T-cell (primary cell): ENCODE data around the gene AGAP1. TPM values are rescaled to one million over a fixed set of nuclear protein-coding genes. Genes with fewer than 3 reads are reported as not detected.

Source experiments
- ATAC-seq, 4 experiments: fragments of 200-7000 bp in 3 of 4; fragments of 150-1000 bp in 1 of 4; cut with Tn5 transposase; replicated peaks in 1 of 4; 1 replicate in 3 of 4; 2 replicates in 1 of 4; pipeline ENCODE4 v1.10.0; 2021; ENCODE audit warnings: moderate library complexity in 3 of 4, mild to moderate bottlenecking in 2 of 4, moderate number of reproducible peaks in 1 of 4
- CTCF ChIA-PET, 2 donors: fragments of 300-600 bp; sonication (Branson Sonifier 250); formaldehyde crosslinking; loops; one replicate each; lab custom pipeline; 2022; ENCODE audit warnings: antibody characterized with exemption in 2 of 2; lab: Charles Lee
- POLR2A ChIA-PET, 2 donors: fragments of 300-600 bp; sonication (Branson Sonifier 250); formaldehyde crosslinking; loops; one replicate each; lab custom pipeline; 2022; ENCODE audit warnings: antibody characterized with exemption in 2 of 2; lab: Charles Lee
- DNase-seq, 35 experiments: peaks; one replicate each; pipeline versions ENCODE4 v3.0.0 to v3.0.0-alpha.2; 2013 to 2023
- H3K27ac ChIP-seq: one replicate; pipeline ENCODE4 v1.5.1; 2013; ENCODE audit warnings: low read length
- H3K27me3 ChIP-seq, 2 experiments: replicated peaks in 1 of 2; 1 replicate in 1 of 2; 2 replicates in 1 of 2; pipeline versions ENCODE4 v1.6.1 to v1.7.0; 2013; ENCODE audit warnings: low read length in 1 of 2, mixed read lengths in 1 of 2; ENCODE audit not compliant: control insufficient read depth in 2 of 2, insufficient read depth in 2 of 2; ENCODE audit errors: extremely low read depth in 1 of 2
- H3K36me3 ChIP-seq, 2 donors: 1 replicate in 1 of 2; 2 replicates in 1 of 2; pipeline versions ENCODE4 v1.6.1 to v1.7.0; 2013; ENCODE audit warnings: low read length in 1 of 2; ENCODE audit not compliant: control insufficient read depth in 2 of 2, insufficient read depth in 1 of 2; ENCODE audit errors: extremely low read depth in 1 of 2
- H3K4me1 ChIP-seq, 2 experiments: 1 replicate in 1 of 2; 2 replicates in 1 of 2; pipeline versions ENCODE4 v1.6.1 to v1.7.0; 2013; ENCODE audit warnings: low read length in 2 of 2, mixed read lengths in 1 of 2; ENCODE audit not compliant: insufficient read depth in 2 of 2, control insufficient read depth in 1 of 2; ENCODE audit errors: extremely low read depth in 1 of 2
- H3K4me3 ChIP-seq, 2 donors: 1 replicate in 1 of 2; 2 replicates in 1 of 2; pipeline versions ENCODE4 v1.5.1 to v1.7.0; 2013; ENCODE audit warnings: mild to moderate bottlenecking in 2 of 2, low read length in 1 of 2, moderate library complexity in 1 of 2; ENCODE audit not compliant: control insufficient read depth in 1 of 2; ENCODE audit errors: extremely low read depth in 1 of 2
- H3K9me3 ChIP-seq: 2 replicates; pipeline ENCODE4 v1.7.0; 2013
- H3K27ac Mint-ChIP-seq, 2 donors: one replicate each; pipeline ENCODE4 v1.8.0; 2020 to 2021; ENCODE audit warnings: mild to moderate bottlenecking in 2 of 2, mixed read lengths in 2 of 2
- H3K27me3 Mint-ChIP-seq, 2 donors: one replicate each; pipeline ENCODE4 v1.8.0; 2021 to 2022; ENCODE audit warnings: mixed read lengths in 2 of 2
- H3K36me3 Mint-ChIP-seq: one replicate; pipeline ENCODE4 v1.8.0; 2021; ENCODE audit warnings: mixed read lengths
- H3K4me1 Mint-ChIP-seq, 3 donors: one replicate each; pipeline ENCODE4 v1.8.0; 2020 to 2022; ENCODE audit warnings: mixed read lengths in 3 of 3, mild to moderate bottlenecking in 1 of 3
- H3K4me3 Mint-ChIP-seq, 3 donors: one replicate each; pipeline ENCODE4 v1.8.0; 2020 to 2022; ENCODE audit warnings: mild to moderate bottlenecking in 3 of 3, mixed read lengths in 3 of 3, moderate library complexity in 3 of 3
- H3K9me3 Mint-ChIP-seq, 3 donors: one replicate each; pipeline ENCODE4 v1.8.0; 2020 to 2022; ENCODE audit warnings: mixed read lengths in 3 of 3
- WGBS: methylation state at CpG from one replicate; pipeline ENCODE4 v1.1.5; 2013; ENCODE audit warnings: missing lambda C conversion rate; ENCODE audit not compliant: insufficient coverage; 5-methylcytosine and 5-hydroxymethylcytosine counted together
- total RNA-seq, 35 experiments: library from RNA in 6 of 35; stranded (reverse) in 6 of 35; fragments of 120-200 nt in 1 of 35; gene quantifications; one replicate each; pipeline versions ENCODE4 v1.2.1 to v1.2.4 and lab custom pipeline; 2013 to 2026

AGAP1 gene
- total RNA-seq, 5 donors from 2014 or later (not counting 1 experiment from before 2014, with no cell fraction given): 3.9 to 15.6 (median 5.2) TPM

- peaks cover 0 to 10% (median 7%) of the 10 kb centered on the region in 3 donors for H3K4me1 Mint-ChIP-seq
- peak overlapping the region in 1 of 2 donors; percentile 43 for H3K27ac Mint-ChIP-seq
- no peak for DNase-seq
- peaks cover 18 to 23% of the 10 kb centered on the region in 2 donors for H3K27me3 Mint-ChIP-seq
- no peak overlapping the region for H3K4me3 ChIP-seq
- no peak for ATAC-seq
- POLR2A ChIA-PET: no interaction called here
- H3K4me3 Mint-ChIP-seq: no peak overlapping the region
- no peaks in the 10 kb centered on the region for H3K36me3 Mint-ChIP-seq
- H3K36me3 ChIP-seq: no peaks in the 10 kb centered on the region
- H3K27ac ChIP-seq: no peak overlapping the region
- peaks cover 0 to 20% of the 10 kb centered on the region in 2 experiments for H3K27me3 ChIP-seq
- CTCF ChIA-PET: no interaction called here
- no peaks in the 10 kb centered on the region for H3K9me3 ChIP-seq
- 66% methylated on average over 10 of the region's 10 CpGs for WGBS
- H3K9me3 Mint-ChIP-seq: no peaks in the 10 kb centered on the region
- no peaks in the 10 kb centered on the region for H3K4me1 ChIP-seq
Observed at GRCh38 chr2:236051351-236051750, 557.5 kb downstream of the AGAP1 start.

DNA sequence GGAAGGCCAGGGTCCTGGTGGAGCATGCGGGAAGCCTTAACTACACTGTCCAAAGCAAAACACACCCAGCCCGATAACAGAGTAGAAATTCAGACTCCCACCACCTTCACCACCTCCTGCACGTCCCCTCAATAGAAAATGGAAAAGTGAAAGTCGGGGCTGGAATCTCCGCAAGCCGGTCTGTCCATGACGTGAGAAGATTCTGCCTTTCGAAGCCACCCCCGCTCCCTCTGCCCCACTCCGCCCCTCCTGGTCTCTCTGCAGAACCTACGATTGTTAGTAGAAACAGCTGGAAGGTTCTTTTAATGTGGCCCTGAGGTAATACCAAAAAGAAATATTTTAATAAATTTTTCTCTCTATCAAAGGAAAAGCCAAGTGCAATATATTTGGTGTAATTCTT, 558.0 kb downstream of the AGAP1 start:
- H3K36me3 ChIP-seq: no peaks in the 10 kb centered on the region
- H3K27me3 ChIP-seq: peaks cover 0 to 23% of the 10 kb centered on the region in 2 experiments
- WGBS: no CpG with 5 or more reads among the region's 11 CpGs
- DNase-seq (no peak), ATAC-seq (no peak)
- H3K27ac ChIP-seq: no peak overlapping the region
- H3K27me3 Mint-ChIP-seq: peaks cover 21 to 27% of the 10 kb centered on the region in 2 donors
- no peak overlapping the region for H3K4me3 ChIP-seq
- H3K4me1 ChIP-seq: no peaks in the 10 kb centered on the region
- ChIA-PET POLR2A (no interaction called here), CTCF (no interaction called here)
- H3K36me3 Mint-ChIP-seq: no peaks in the 10 kb centered on the region
- no peaks in the 10 kb centered on the region for H3K9me3 Mint-ChIP-seq
- H3K4me1 Mint-ChIP-seq: peaks cover 0 to 10% (median 7%) of the 10 kb centered on the region in 3 donors
- H3K27ac Mint-ChIP-seq: no peak overlapping the region
- H3K9me3 ChIP-seq: no peaks in the 10 kb centered on the region
- H3K4me3 Mint-ChIP-seq: no peak overlapping the region

- H3K27me3 Mint-ChIP-seq: peaks cover 22 to 28% of the 10 kb centered on the region in 2 donors
- ATAC-seq: no peak
- WGBS: 93% methylated on average over 12 of the region's 14 CpGs
Observed at GRCh38 chr2:236052206-236052605, 558.4 kb downstream of the AGAP1 start.

DNA sequence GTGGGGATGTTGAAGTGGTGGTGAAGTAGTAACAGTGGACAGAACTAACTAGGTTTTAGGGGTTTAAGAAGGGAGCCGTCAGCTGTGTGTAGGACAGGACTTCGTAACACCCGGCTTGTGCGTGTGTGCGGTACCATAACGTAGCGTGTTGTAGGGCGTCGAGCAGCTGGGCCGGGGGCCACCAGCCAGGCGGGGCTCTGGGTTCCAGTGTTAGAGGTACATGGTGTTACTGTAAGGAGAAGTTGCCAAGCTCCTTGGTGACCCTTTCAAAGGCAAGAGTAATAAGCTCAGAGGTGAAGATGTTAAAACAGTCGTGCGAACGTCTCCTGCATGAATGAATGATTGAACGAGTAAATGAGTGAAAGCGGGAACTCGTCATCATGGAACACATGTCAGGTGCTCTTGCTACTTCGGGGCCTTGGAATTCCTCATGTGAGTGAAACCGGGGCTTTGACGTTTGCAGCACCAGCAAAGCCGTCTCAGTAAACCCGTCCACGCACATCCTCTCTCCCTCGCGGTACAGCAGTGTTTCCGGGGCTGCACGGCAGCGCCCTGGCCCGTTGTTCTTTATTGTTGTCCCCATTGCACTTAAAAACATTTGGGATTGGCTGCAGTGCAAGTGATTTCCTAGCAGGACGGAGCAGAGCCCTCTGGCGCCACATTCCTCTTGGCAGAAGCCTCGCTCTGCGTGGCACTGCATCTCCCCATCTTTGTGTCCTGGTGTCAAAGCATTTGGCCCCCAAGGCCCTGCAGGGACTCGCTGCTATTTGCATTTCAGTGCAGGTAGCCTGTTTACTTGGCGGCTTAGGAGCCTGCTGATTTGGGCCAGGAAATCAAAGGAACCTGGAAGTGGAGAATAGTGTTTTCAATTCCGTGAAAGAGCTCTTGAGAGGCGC, 559.3 kb downstream of the AGAP1 start:
- 65% methylated on average over 37 of the region's 37 CpGs for WGBS
- H3K9me3 Mint-ChIP-seq: peaks cover 0 to 2% (median 0%) of the 10 kb centered on the region in 3 donors

More at GRCh38 chr2:236052206-236052605, 558.4 kb downstream of the AGAP1 start:
- Mint-ChIP-seq H3K36me3 (no peaks in the 10 kb centered on the region), H3K27ac (no peak overlapping the region), H3K4me1 (peaks cover 0 to 10% (median 7%) of the 10 kb centered on the region in 3 donors), H3K4me3 (no peak overlapping the region), H3K9me3 (no peaks in the 10 kb centered on the region)
- Histone ChIP-seq H3K36me3 (no peaks in the 10 kb centered on the region), H3K27me3 (peaks cover 0 to 23% of the 10 kb centered on the region in 2 experiments), H3K4me1 (no peaks in the 10 kb centered on the region), H3K4me3 (no peak overlapping the region), H3K9me3 (no peaks in the 10 kb centered on the region), H3K27ac (no peak overlapping the region)
- CTCF ChIA-PET: no interaction called here
- no peak for DNase-seq
- POLR2A ChIA-PET: no interaction called here

DNA sequence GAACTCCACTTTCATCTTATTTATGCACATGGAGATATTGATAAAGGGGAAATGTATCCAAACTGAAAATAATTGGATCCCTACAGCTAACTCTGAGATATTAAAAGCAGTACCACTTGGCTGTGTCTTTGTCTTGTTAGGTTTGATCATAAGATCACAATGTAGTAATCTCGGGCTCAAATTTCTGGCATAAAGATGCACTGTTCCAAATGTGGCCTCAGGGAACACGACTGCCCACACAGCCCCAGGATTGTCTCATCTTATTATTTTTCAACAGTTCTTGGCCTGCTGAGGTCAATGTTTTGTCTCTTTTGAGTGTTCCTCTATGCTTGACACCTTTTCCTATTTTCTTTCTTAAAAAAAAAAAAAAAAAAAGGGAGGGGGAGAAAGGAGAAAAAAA, 560.3 kb downstream of the AGAP1 start:
- ATAC-seq: no peak
- no peaks in the 10 kb centered on the region for H3K4me1 ChIP-seq
- H3K4me3 ChIP-seq: no peak overlapping the region
- Mint-ChIP-seq H3K9me3 (peaks cover 0 to 4% (median 0%) of the 10 kb centered on the region in 3 donors), H3K27ac (no peak overlapping the region), H3K27me3 (peaks cover 22 to 28% of the 10 kb centered on the region in 2 donors), H3K4me1 (peaks cover 0 to 7% (median 7%) of the 10 kb centered on the region in 3 donors), H3K36me3 (no peaks in the 10 kb centered on the region), H3K4me3 (no peak overlapping the region)
- no CpG with 5 or more reads among the region's 2 CpGs for WGBS
- H3K9me3 ChIP-seq: peaks cover 3% of the 10 kb centered on the region
- ChIA-PET CTCF (no interaction called here), POLR2A (no interaction called here)
- peaks cover 0 to 26% of the 10 kb centered on the region in 2 experiments for H3K27me3 ChIP-seq
- DNase-seq: no peak
- no peaks in the 10 kb centered on the region for H3K36me3 ChIP-seq
- no peak overlapping the region for H3K27ac ChIP-seq

More for the DNA sequence above, 559.3 kb downstream of the AGAP1 start:
- H3K9me3 ChIP-seq: peaks cover under 1% of the 10 kb centered on the region
- Mint-ChIP-seq H3K4me3 (no peak overlapping the region), H3K36me3 (no peaks in the 10 kb centered on the region), H3K27me3 (peaks cover 22 to 28% of the 10 kb centered on the region in 2 donors), H3K4me1 (peaks cover 0 to 10% (median 7%) of the 10 kb centered on the region in 3 donors), H3K27ac (no peak overlapping the region)
- peaks cover 0 to 26% of the 10 kb centered on the region in 2 experiments for H3K27me3 ChIP-seq
- POLR2A ChIA-PET: no interaction called here
- no peaks in the 10 kb centered on the region for H3K36me3 ChIP-seq
- DNase-seq: no peak
- H3K4me1 ChIP-seq: no peaks in the 10 kb centered on the region
- H3K27ac ChIP-seq: no peak overlapping the region
- no peak for ATAC-seq
- CTCF ChIA-PET: no interaction called here
- H3K4me3 ChIP-seq: no peak overlapping the region

DNA sequence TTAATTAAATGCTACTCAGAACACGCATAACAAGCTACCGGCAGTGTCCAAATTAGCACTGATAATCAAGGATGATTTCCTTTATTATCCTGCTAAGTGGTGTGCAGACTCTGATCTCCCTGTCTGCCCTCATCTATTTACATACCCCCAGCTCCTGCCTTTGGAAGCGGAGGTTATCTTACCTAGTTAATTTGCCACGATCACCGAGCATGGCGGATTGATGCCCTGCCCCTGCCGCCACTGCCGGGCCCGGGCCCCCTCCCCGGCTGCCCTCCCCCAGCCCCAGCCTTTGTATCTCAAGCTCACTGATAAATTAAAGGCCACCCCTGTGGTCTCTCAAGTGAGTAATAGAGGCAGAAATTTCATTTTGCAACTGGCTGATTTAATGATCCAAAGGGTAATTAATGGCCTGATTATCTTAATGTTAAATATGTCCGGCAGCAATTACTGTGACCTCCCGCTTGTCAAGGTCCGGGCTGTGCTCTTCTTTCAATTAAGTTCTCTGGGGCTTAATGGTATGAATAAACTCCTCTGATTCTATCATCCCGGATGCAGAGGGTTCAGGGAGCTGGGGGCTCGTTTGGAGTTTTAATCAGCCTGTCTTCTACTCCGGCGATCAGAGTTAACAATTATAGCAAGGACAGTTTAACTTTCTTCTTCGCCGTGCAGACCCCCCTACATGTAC, 560.9 kb downstream of the AGAP1 start:
- H3K9me3 Mint-ChIP-seq: peaks cover 0 to 4% (median 0%) of the 10 kb centered on the region in 3 donors
- no peaks in the 10 kb centered on the region for H3K36me3 ChIP-seq
- no peaks in the 10 kb centered on the region for H3K4me1 ChIP-seq
- 90% methylated on average over 4 of the region's 19 CpGs for WGBS
- H3K27me3 Mint-ChIP-seq: peaks cover 22 to 28% of the 10 kb centered on the region in 2 donors
- DNase-seq: no peak
- peaks cover 0 to 5% (median 5%) of the 10 kb centered on the region in 3 donors for H3K4me1 Mint-ChIP-seq
- ChIA-PET CTCF (no interaction called here), POLR2A (no interaction called here)
- no peak for ATAC-seq
- H3K9me3 ChIP-seq: peaks cover 3% of the 10 kb centered on the region
- peaks cover 0 to 26% of the 10 kb centered on the region in 2 experiments for H3K27me3 ChIP-seq
- no peak overlapping the region for H3K27ac Mint-ChIP-seq
- no peak overlapping the region for H3K4me3 Mint-ChIP-seq
- H3K36me3 Mint-ChIP-seq: no peaks in the 10 kb centered on the region
- no peak overlapping the region for H3K4me3 ChIP-seq
- H3K27ac ChIP-seq: no peak overlapping the region
